ENCODE results near the gene MTA1.
A peak's percentile ranks its signal among the peaks of the same experiment; 100 is the strongest.

Gene MTA1

GRCh38 chr14:105480199-105480746 lies 60.6 kb downstream of the MTA1 start:
- H3K4me3 Mint-ChIP-seq = peak overlapping the region; percentile 77
- DNase-seq (ENCODE audit: low spot score in 2 of 2) (no peak), ATAC-seq (replicated peaks; ENCODE audit: extremely low read depth, poor library complexity, severe bottlenecking) (no peak)
- no peaks in the 10 kb centered on the region for H3K9me3 Mint-ChIP-seq
- H3K36me3 Mint-ChIP-seq (ENCODE audit: insufficient read depth) = peaks cover 40% of the 10 kb centered on the region
- H3K4me1 Mint-ChIP-seq = peaks cover 50% of the 10 kb centered on the region
- no peaks in the 10 kb centered on the region for H3K27me3 Mint-ChIP-seq
- peak overlapping the region; percentile 95 for H3K27ac Mint-ChIP-seq (ENCODE audit: low read depth)

DNA sequence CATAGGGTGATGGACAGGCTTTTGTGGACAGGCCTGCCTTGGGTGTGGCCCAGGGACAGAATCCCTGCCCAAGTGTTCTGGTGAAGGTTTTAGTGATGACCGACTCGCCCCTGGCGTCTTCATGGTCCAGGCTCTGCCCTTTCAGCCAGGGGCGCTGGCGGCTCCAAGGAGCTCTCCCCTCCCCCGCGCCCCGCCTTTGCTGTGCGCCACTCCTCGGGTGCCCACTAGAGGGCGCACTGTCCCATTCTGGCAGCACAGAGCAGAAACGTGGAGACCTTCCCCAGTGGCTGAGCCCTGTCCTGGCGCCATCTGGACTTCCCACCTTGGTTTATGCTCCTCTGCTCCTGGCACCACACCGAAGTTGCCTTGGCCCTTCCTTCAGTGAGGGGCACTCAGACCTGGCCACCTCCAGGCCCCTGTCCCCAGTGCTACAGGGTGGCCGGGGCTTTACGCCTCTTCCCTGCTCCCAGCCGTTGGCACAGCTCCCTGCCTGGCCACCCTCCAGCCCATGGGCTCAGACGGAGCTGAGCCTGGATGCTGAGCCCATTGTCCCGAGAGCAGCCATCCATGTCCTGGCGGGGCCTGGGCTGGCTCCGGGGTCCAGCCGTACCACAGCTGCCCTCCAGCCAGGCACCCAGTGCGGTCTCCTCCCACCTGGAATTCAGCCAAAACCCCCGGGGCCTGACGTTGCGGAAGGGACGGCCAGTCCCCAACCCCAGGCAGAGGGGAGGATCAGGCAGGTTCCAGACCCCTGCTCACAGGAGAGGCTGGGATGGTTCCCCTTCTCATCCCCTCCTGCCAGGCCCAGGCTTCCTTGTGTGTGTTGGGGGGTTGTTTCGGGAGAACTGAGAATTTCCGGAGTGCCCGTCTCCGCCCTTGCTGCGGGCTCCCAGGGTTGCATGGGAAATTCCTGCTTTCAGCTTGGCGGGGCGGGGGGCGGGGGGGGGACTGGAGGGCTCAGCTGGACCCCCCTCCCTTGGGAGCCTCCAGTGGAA lies 61.5 kb downstream of the MTA1 start:
- H3K4me1 Mint-ChIP-seq = peaks cover 58% of the 10 kb centered on the region
- H3K27ac Mint-ChIP-seq (ENCODE audit: low read depth) = peak overlapping the region; percentile 95
- peak; percentile 89 to 94 for DNase-seq (ENCODE audit: low spot score in 2 of 2)
- H3K27me3 Mint-ChIP-seq = no peaks in the 10 kb centered on the region
- peak overlapping the region; percentile 77 for H3K4me3 Mint-ChIP-seq
- peak; percentile 42 for ATAC-seq (replicated peaks; ENCODE audit: extremely low read depth, poor library complexity, severe bottlenecking)
- H3K36me3 Mint-ChIP-seq (ENCODE audit: insufficient read depth) = peaks cover 47% of the 10 kb centered on the region
- H3K9me3 Mint-ChIP-seq = no peaks in the 10 kb centered on the region

DNA sequence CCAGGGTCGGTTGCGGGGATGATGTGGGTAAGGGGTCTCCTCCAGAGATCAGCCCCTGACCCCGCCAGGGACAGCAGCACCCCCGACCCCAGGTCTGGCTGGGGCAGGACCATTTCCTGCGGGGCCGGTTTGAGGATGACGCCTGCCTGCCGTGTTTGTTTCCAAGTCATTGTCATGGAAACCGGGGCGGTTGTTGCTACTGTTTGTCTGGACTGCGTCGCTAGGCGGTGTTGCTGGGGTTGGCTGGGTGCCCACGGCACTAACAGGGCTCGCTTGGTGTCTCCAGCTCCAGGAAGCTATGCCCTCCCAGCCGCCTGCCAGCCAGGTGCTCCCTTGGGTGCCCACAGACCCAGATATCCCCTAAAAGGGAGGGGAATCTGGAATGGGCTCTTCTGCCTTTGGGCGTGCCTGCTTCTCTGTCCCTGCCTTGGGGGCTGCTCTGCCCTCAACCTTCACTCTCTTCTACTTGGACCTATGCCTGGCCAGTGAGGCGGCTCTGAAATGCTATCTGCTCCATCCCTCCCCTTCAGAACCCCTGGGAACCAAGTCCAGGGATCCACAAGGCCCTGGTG lies 62.3 kb downstream of the MTA1 start:
- peak; percentile 67 for ATAC-seq (replicated peaks; ENCODE audit: extremely low read depth, poor library complexity, severe bottlenecking)
- H3K9me3 Mint-ChIP-seq = no peaks in the 10 kb centered on the region
- peak; percentile 92 to 98 for DNase-seq (ENCODE audit: low spot score in 2 of 2)
- H3K4me3 Mint-ChIP-seq = peak overlapping the region; percentile 77
- H3K27me3 Mint-ChIP-seq = no peaks in the 10 kb centered on the region
- H3K27ac Mint-ChIP-seq (ENCODE audit: low read depth) = peak overlapping the region; percentile 95
- H3K36me3 Mint-ChIP-seq (ENCODE audit: insufficient read depth) = peaks cover 54% of the 10 kb centered on the region
- peaks cover 58% of the 10 kb centered on the region for H3K4me1 Mint-ChIP-seq

GRCh38 chr14:105482486-105483110 lies 63.0 kb downstream of the MTA1 start:
- H3K9me3 Mint-ChIP-seq = no peaks in the 10 kb centered on the region
- H3K4me3 Mint-ChIP-seq = peak overlapping the region; percentile 77
- H3K27me3 Mint-ChIP-seq = no peaks in the 10 kb centered on the region
- H3K36me3 Mint-ChIP-seq (ENCODE audit: insufficient read depth) = peaks cover 56% of the 10 kb centered on the region
- H3K4me1 Mint-ChIP-seq = peaks cover 52% of the 10 kb centered on the region
- DNase-seq (ENCODE audit: low spot score in 2 of 2) (no peak), ATAC-seq (replicated peaks; ENCODE audit: extremely low read depth, poor library complexity, severe bottlenecking) (no peak)
- peak overlapping the region; percentile 95 for H3K27ac Mint-ChIP-seq (ENCODE audit: low read depth)

DNA sequence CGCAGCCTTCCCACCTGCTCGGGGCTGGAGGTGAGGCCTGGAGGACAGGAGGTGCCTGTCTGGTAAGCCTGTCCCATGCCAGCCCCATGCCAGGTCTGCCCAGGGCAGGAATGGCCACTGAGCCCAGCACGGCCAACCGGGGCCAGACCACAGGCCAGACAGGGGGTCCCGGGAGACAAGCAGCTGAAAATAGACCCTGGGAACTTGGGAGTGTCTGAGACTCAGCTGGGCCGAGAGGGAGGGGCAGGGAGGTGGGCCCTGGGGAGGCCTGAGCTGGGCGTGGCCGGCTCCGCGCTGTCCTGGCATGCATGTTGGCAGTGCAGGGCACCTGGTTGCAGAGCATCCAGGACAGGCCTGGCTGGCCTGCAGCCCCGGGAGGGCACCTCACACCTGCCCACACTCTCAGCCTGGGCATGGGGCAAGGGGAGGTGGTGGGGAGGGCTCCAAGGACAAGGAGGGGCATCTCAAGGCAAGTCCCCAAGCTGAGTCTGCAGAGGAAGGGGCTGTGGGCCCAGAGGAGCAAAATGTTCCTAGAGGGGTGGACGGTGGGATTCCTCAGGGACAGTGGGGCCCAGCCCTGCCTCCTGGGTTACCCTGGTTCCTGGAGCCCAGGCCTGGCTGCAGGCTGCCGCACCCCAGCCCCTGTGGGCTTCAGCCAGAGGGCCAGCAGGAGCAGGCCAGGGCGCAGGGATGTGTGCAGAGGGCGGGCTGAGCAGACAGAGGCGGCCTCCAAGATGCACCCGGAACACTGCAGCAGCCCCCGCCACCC lies 63.9 kb downstream of the MTA1 start:
- H3K4me1 Mint-ChIP-seq = peaks cover 51% of the 10 kb centered on the region
- DNase-seq (ENCODE audit: low spot score in 2 of 2) = no peak
- H3K27me3 Mint-ChIP-seq = no peaks in the 10 kb centered on the region
- H3K36me3 Mint-ChIP-seq (ENCODE audit: insufficient read depth) = peaks cover 64% of the 10 kb centered on the region
- ATAC-seq (replicated peaks; ENCODE audit: extremely low read depth, poor library complexity, severe bottlenecking) = no peak
- peak overlapping the region; percentile 95 for H3K27ac Mint-ChIP-seq (ENCODE audit: low read depth)
- H3K4me3 Mint-ChIP-seq = no peak overlapping the region
- no peaks in the 10 kb centered on the region for H3K9me3 Mint-ChIP-seq

DNA sequence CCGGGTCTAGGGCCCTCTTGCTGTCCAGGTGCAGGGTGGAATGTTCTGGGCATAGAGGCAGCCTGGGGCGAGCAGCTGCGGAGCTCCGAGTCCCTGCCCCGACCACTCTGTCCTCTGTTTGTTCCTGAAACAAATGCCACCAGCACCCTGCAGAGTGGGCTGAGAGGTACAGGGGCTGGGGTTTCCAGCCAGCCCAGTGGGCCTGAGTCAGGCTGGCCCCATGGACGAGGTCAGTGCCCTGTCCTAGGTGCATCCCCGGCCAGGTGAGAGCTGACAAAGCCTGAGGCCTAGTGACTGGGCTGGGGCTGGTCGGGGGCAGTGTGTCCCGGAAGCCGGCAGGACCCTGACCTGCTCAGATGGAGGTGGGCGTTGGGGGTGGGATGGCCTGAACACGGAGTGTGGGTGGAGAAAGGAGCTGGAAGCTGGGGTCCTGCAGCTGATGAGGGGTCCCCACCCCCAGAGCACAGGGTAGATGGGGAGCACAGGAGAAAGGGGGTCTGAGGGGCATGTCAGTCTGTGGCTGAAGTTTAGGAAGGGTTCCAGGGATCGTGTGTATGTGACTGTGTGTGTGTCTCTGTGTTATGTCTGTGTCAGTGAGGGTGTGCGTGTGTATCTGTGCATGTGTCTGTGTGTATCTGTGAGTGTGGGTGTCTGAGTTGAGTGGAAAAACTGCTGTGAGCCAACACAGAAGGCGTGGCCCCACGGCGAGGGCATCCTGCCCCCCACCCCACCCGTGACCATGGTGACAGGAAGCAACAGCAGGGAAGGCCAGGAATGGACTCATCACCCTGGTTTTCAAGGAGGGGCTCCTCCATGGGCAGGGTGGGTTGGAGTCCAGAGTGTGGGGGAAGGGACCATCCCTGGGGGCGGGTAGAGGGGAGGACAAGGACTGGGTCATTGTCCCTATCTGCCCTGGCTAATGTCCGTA lies 64.7 kb downstream of the MTA1 start:
- Mint-ChIP-seq H3K27ac (ENCODE audit: low read depth) (peak overlapping the region; percentile 95), H3K4me1 (peaks cover 58% of the 10 kb centered on the region), H3K27me3 (no peaks in the 10 kb centered on the region), H3K36me3 (ENCODE audit: insufficient read depth) (peaks cover 72% of the 10 kb centered on the region), H3K9me3 (no peaks in the 10 kb centered on the region), H3K4me3 (peak overlapping the region; percentile 92)
- peak; percentile 43 to 69 for DNase-seq (ENCODE audit: low spot score in 2 of 2)
- no peak for ATAC-seq (replicated peaks; ENCODE audit: extremely low read depth, poor library complexity, severe bottlenecking)

GRCh38 chr14:105484997-105485393 lies 65.4 kb downstream of the MTA1 start:
- peaks cover 73% of the 10 kb centered on the region for H3K36me3 Mint-ChIP-seq (ENCODE audit: insufficient read depth)
- peak overlapping the region; percentile 95 for H3K27ac Mint-ChIP-seq (ENCODE audit: low read depth)
- H3K9me3 Mint-ChIP-seq = no peaks in the 10 kb centered on the region
- peak overlapping the region; percentile 92 for H3K4me3 Mint-ChIP-seq
- H3K27me3 Mint-ChIP-seq = no peaks in the 10 kb centered on the region
- ATAC-seq (replicated peaks; ENCODE audit: extremely low read depth, poor library complexity, severe bottlenecking) = no peak
- no peak for DNase-seq (ENCODE audit: low spot score in 2 of 2)
- H3K4me1 Mint-ChIP-seq = peaks cover 59% of the 10 kb centered on the region

DNA sequence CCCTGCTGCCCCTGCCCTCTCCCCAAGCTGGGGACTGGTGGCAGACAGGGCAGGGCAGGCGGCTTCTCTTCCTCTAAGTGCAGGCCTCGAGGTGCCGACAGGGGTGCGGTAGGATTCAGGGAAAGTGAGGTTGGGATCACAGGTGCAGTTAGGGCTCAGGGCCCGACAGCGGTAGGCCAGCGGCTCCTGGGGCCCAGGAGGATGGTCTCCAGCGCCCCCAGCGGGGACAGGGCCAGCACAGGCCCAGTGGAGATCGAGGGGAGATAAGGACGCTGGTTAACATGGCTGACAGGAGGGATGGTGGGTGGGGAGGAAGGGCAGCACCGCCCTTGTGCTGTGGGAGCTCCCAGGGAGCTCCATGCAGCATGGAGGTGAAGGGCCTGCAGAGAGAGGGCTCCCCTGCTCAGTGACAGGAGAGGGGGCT lies 66.1 kb downstream of the MTA1 start:
- Mint-ChIP-seq H3K27ac (ENCODE audit: low read depth) (peak overlapping the region; percentile 95), H3K4me1 (peaks cover 53% of the 10 kb centered on the region), H3K9me3 (no peaks in the 10 kb centered on the region), H3K36me3 (ENCODE audit: insufficient read depth) (peaks cover 74% of the 10 kb centered on the region), H3K4me3 (peak overlapping the region; percentile 92), H3K27me3 (no peaks in the 10 kb centered on the region)
- ATAC-seq (replicated peaks; ENCODE audit: extremely low read depth, poor library complexity, severe bottlenecking) (no peak), DNase-seq (ENCODE audit: low spot score in 2 of 2) (peak; percentile 36 to 50)

GRCh38 chr14:105486163-105486973 lies 66.7 kb downstream of the MTA1 start, which contains the start of gene CRIP1:
Gene CRIP1 (plus strand): TSS chr14:105486886. CDS start chr14:105487260, 374 bp downstream.
- no peaks in the 10 kb centered on the region for H3K27me3 Mint-ChIP-seq
- DNase-seq (ENCODE audit: low spot score in 2 of 2) (no peak), ATAC-seq (replicated peaks; ENCODE audit: extremely low read depth, poor library complexity, severe bottlenecking) (no peak)
- H3K4me3 Mint-ChIP-seq = peak within 1 kb of the TSS; percentile 92
- H3K27ac Mint-ChIP-seq (ENCODE audit: low read depth) = peak within 1 kb of the TSS; percentile 95
- H3K36me3 Mint-ChIP-seq (ENCODE audit: insufficient read depth) = peaks cover 72% of the 10 kb centered on the region
- peaks cover 47% of the 10 kb centered on the region for H3K4me1 Mint-ChIP-seq
- H3K9me3 Mint-ChIP-seq = no peaks in the 10 kb centered on the region

GRCh38 chr14:105486974-105487448 lies 67.4 kb downstream of the MTA1 start:
- Mint-ChIP-seq H3K36me3 (ENCODE audit: insufficient read depth) (peaks cover 69% of the 10 kb centered on the region), H3K4me3 (peak overlapping the region; percentile 92), H3K27ac (ENCODE audit: low read depth) (peak overlapping the region; percentile 95), H3K4me1 (peaks cover 48% of the 10 kb centered on the region), H3K27me3 (no peaks in the 10 kb centered on the region), H3K9me3 (no peaks in the 10 kb centered on the region)
- DNase-seq (ENCODE audit: low spot score in 2 of 2) (peak; percentile 53 to 62), ATAC-seq (replicated peaks; ENCODE audit: extremely low read depth, poor library complexity, severe bottlenecking) (no peak)
